ENCODE data around the gene EFCAB7. TPM values are rescaled to one million over a fixed set of nuclear protein-coding genes. Genes with fewer than 3 reads are reported as not detected.

Gene EFCAB7
- total and polyA plus RNA-seq, 2 of the 4 experiments (the other 2 are of a cell fraction): 2.3 TPM

- H3K56ac ChIP-seq (ENCODE audit: extremely low read depth, insufficient read depth, low read length): no peak overlapping the region
- BruUV-seq (replicated peaks): no TSS peak
- no peak overlapping the region for H2BK15ac ChIP-seq (ENCODE audit: low read depth, low read length)
- dilution Hi-C loops (cut with HindIII; ENCODE audit: low sequenced_read_pairs, unreplicated experiment): no loop called here
- no peak overlapping the region for H3K14ac ChIP-seq (replicated peaks; ENCODE audit: low read depth, low read length)
- no peak overlapping the region for H2BK20ac ChIP-seq (ENCODE audit: low read depth, low read length)
- no peak overlapping the region for H3K27ac ChIP-seq (ENCODE audit: insufficient read depth, low read length)
- CTCF ChIA-PET: interaction anchor here (1.1 kb wide), 1 partner anchor 10 kb away, joined by 4 read pairs; no protein-coding TSS in a partner anchor
- no peak overlapping the region for H2BK5ac ChIP-seq (ENCODE audit: low read depth, low read length, poor library complexity, severe bottlenecking)
- H4K8ac ChIP-seq (ENCODE audit: low read depth in 2 of 2, low read length in 2 of 2): no peak overlapping the region
- H3K9me3 ChIP-seq (ENCODE audit: control insufficient read depth, insufficient read depth, low read length): no peaks in the 10 kb centered on the region
- no peaks in the 10 kb centered on the region for H3K4me1 ChIP-seq (ENCODE audit: control insufficient read depth, insufficient read depth, low read length)
- no peak overlapping the region for H3K4me3 ChIP-seq (ENCODE audit: insufficient read depth, low read depth, low read length)
- no peak overlapping the region for H3K18ac ChIP-seq (ENCODE audit: low read depth, low read length)
- in situ Hi-C loops (cut with MboI; ENCODE audit: low sequenced_read_pairs): no loop called here
- intact Hi-C loops (cut with micrococcal nuclease): no loop called here
- DNase-seq (no peak), ATAC-seq (ENCODE audit: low read depth) (no peak)
- no peak overlapping the region for H3K9ac ChIP-seq (ENCODE audit: low read depth, low read length)
- no peak overlapping the region for H3K23ac ChIP-seq (ENCODE audit: low read depth, low read length)
- no peak overlapping the region for H2AK9ac ChIP-seq (replicated peaks; ENCODE audit: low read depth, low read length, poor library complexity)
- no peaks in the 10 kb centered on the region for H3K36me3 ChIP-seq (ENCODE audit: control insufficient read depth, insufficient read depth, low read length)
- no peaks in the 10 kb centered on the region; a peak in 1 of 4 replicates for H3K79me1 ChIP-seq (ENCODE audit: low read depth in 1 of 2, low read length in 2 of 2)
- no peak overlapping the region for H2BK120ac ChIP-seq (ENCODE audit: low read depth, low read length)
- no peaks in the 10 kb centered on the region for H4K20me1 ChIP-seq (ENCODE audit: insufficient read depth, low read length)
- no peak for TF ChIP-seq CTCF (conservative IDR thresholded peaks at IDR 0.05; ENCODE audit: low read depth, low read length)
- TF ChIP-seq CHD1 (IDR thresholded peaks at IDR 0.05; ENCODE audit: low read depth, low read length): no peak
- TF ChIP-seq RFX5 (IDR thresholded peaks at IDR 0.05; ENCODE audit: low read depth, low read length): no peak
- no peak for TF ChIP-seq MAFK (IDR thresholded peaks at IDR 0.05; ENCODE audit: low read depth, low read length)
- TF ChIP-seq RAD21 (IDR thresholded peaks at IDR 0.05; ENCODE audit: low read length): no peak
- no peak for TF ChIP-seq RCOR1 (IDR thresholded peaks at IDR 0.05; ENCODE audit: insufficient replicate concordance, low read length)
- no peak for TF ChIP-seq SMC3 (IDR thresholded peaks at IDR 0.05; ENCODE audit: low read depth, low read length)
- TF ChIP-seq POLR2A (IDR thresholded peaks at IDR 0.05; ENCODE audit: low read depth, low read length): no peak
- TF ChIP-seq BHLHE40 (IDR thresholded peaks at IDR 0.05; ENCODE audit: low read depth, low read length): no peak
- no peak for TF ChIP-seq MXI1 (IDR thresholded peaks at IDR 0.05; ENCODE audit: borderline replicate concordance, low read depth, low read length)
- TF ChIP-seq USF2 (IDR thresholded peaks at IDR 0.05; ENCODE audit: low read depth, low read length): no peak
- no peak for TF ChIP-seq CEBPB (IDR thresholded peaks at IDR 0.05; ENCODE audit: low read depth, low read length)
- no peak for TF ChIP-seq ELK1 (IDR thresholded peaks at IDR 0.05; ENCODE audit: borderline replicate concordance, low read depth, low read length)
- TF ChIP-seq NFE2L2 (IDR thresholded peaks at IDR 0.05; ENCODE audit: low read depth, low read length): no peak
- TF ChIP-seq FOS (IDR thresholded peaks at IDR 0.05; ENCODE audit: low read depth, low read length): no peak
- TF ChIP-seq MAZ (IDR thresholded peaks at IDR 0.05; ENCODE audit: borderline replicate concordance, low read depth, low read length): no peak
- H3K4ac ChIP-seq (ENCODE audit: low read depth, low read length): no peak overlapping the region
- no peak overlapping the region for H4K91ac ChIP-seq (ENCODE audit: insufficient read depth, low read depth, low read length)
- no peak overlapping the region for H2AFZ ChIP-seq (replicated peaks; ENCODE audit: low read length, poor library complexity)
- H4K5ac ChIP-seq (ENCODE audit: low read depth, low read length): no peak overlapping the region
- H3K27me3 ChIP-seq (ENCODE audit: control insufficient read depth, insufficient read depth, low read length): no peaks in the 10 kb centered on the region
- H3K4me2 ChIP-seq (ENCODE audit: low read depth, low read length): no peak overlapping the region
- H2AK5ac ChIP-seq (ENCODE audit: low read depth, low read length): no peak overlapping the region
- POLR2A ChIA-PET (ENCODE audit: unreplicated experiment): no interaction called here
- H3K9me1 ChIP-seq (ENCODE audit: insufficient read depth, low read length): no peaks in the 10 kb centered on the region
These were observed 16.5 kb upstream of the EFCAB7 start for GRCh38 chr1:63506782-63507181.

All from IMR-90 (cell line).